ENCODE results near the gene ZFP92. TPM values are rescaled to one million over a fixed set of nuclear protein-coding genes. Genes with fewer than 3 reads are reported as not detected.

Gene ZFP92
- total RNA-seq, 2 experiments from 2014 or later, result 1.2 to 1.3 TPM

DNA sequence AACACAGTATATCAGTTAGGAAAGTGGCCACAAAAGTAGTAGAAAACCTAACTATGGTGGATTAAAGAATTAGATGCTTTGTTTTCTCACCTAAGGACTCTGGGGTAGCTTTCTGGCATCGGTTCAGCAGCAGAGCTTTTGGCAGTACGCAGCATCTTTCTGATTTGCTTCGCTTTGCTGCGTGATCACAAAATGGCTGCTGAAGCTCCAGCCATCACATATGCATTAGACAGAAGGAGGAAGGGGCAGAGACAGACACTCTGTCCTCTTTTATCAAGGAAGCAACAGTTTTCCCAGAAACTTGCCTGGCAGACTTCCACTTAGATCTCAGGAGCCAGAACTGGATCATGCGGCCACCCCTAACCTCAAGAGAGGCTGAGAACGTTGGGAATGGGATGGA is 19.5 kb downstream of the ZFP92 start:
- peaks cover 3% of the 10 kb centered on the region for H3K9me3 Mint-ChIP-seq
- no peak overlapping the region for H3K27ac Mint-ChIP-seq
- peaks cover 2% of the 10 kb centered on the region for H3K27me3 Mint-ChIP-seq
- no peak overlapping the region for H3K4me3 Mint-ChIP-seq
- no peak for DNase-seq
- TF ChIP-seq CTCF (IDR thresholded peaks at IDR 0.05), result no peak
- intact Hi-C loops (cut with micrococcal nuclease), result no loop called here
- no peaks in the 10 kb centered on the region for H3K36me3 Mint-ChIP-seq (ENCODE audit: low read depth)
- POLR2A ChIA-PET, result no interaction called here
- CTCF ChIA-PET, result no interaction called here
- no peaks in the 10 kb centered on the region for H3K4me1 Mint-ChIP-seq (ENCODE audit: low read depth)
- no peak for ATAC-seq

- Mint-ChIP-seq H3K36me3 (ENCODE audit: low read depth) (no peaks in the 10 kb centered on the region), H3K27me3 (peaks cover 2% of the 10 kb centered on the region), H3K4me3 (no peak overlapping the region), H3K4me1 (ENCODE audit: low read depth) (no peaks in the 10 kb centered on the region), H3K9me3 (no peaks in the 10 kb centered on the region), H3K27ac (no peak overlapping the region)
- ATAC-seq (no peak), DNase-seq (no peak)
- TF ChIP-seq CTCF (IDR thresholded peaks at IDR 0.05), result no peak
- intact Hi-C loops (cut with micrococcal nuclease), result no loop called here
- ChIA-PET POLR2A (no interaction called here), CTCF (no interaction called here)
Measured at GRCh38 chrX:153433161-153433680, 21.9 kb downstream of the ZFP92 start.

- CTCF ChIA-PET, result interaction anchor here (0.6 kb wide), 1 partner anchor 28 kb away, joined by 3 read pairs; no protein-coding TSS in a partner anchor
- POLR2A ChIA-PET, result no interaction called here
- intact Hi-C loops (cut with micrococcal nuclease), result no loop called here
- no peaks in the 10 kb centered on the region for H3K9me3 Mint-ChIP-seq
- H3K27ac Mint-ChIP-seq, result no peak overlapping the region
- H3K27me3 Mint-ChIP-seq, result peaks cover 4% of the 10 kb centered on the region
- TF ChIP-seq CTCF (IDR thresholded peaks at IDR 0.05), result no peak
- no peak for DNase-seq
- no peaks in the 10 kb centered on the region for H3K4me1 Mint-ChIP-seq (ENCODE audit: low read depth)
- no peak for ATAC-seq
- H3K36me3 Mint-ChIP-seq (ENCODE audit: low read depth), result no peaks in the 10 kb centered on the region
- no peak overlapping the region for H3K4me3 Mint-ChIP-seq
Measured at GRCh38 chrX:153433781-153434285, 22.6 kb downstream of the ZFP92 start.

DNA sequence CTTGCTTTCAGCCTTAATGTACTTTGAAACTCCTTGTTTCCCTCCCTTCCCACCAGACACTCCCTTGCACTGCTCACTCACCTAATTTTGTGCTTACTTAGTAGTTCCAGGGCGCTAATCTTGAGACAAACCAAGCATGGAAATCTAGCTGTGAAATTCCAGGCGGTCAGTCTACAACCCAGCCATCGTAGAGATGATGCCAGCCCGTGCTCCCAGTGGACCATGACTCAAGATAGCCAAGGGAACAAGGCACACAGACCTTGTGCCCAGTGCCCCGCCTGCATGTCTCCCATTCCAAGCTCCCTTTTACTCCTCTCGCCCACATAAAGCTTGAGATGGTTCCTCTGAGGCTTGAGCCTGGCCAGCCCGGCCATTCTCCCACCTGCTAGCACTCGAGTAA is 23.5 kb downstream of the ZFP92 start:
- Mint-ChIP-seq H3K4me3 (no peak overlapping the region), H3K27ac (no peak overlapping the region), H3K4me1 (ENCODE audit: low read depth) (no peaks in the 10 kb centered on the region), H3K27me3 (peaks cover 6% of the 10 kb centered on the region), H3K9me3 (no peaks in the 10 kb centered on the region), H3K36me3 (ENCODE audit: low read depth) (no peaks in the 10 kb centered on the region)
- intact Hi-C loops (cut with micrococcal nuclease), result no loop called here
- POLR2A ChIA-PET, result no interaction called here
- DNase-seq (no peak), ATAC-seq (no peak)
- TF ChIP-seq CTCF (IDR thresholded peaks at IDR 0.05), result no peak
- CTCF ChIA-PET, result no interaction called here

- ATAC-seq, result no peak
- H3K4me3 Mint-ChIP-seq, result no peak overlapping the region
- peaks cover 4% of the 10 kb centered on the region for H3K27me3 Mint-ChIP-seq
- no peak for DNase-seq
- ChIA-PET CTCF (no interaction called here), POLR2A (no interaction called here)
- TF ChIP-seq CTCF (IDR thresholded peaks at IDR 0.05), result no peak
- no peaks in the 10 kb centered on the region for H3K4me1 Mint-ChIP-seq (ENCODE audit: low read depth)
- no peaks in the 10 kb centered on the region for H3K36me3 Mint-ChIP-seq (ENCODE audit: low read depth)
- intact Hi-C loops (cut with micrococcal nuclease), result no loop called here
- no peaks in the 10 kb centered on the region for H3K9me3 Mint-ChIP-seq
- H3K27ac Mint-ChIP-seq, result no peak overlapping the region
Measured at GRCh38 chrX:153435845-153436244, 24.6 kb downstream of the ZFP92 start.
